ENCODE measurements around the gene CLCN1. TPM values are rescaled to one million over a fixed set of nuclear protein-coding genes. Genes with fewer than 3 reads are reported as not detected.

Gene CLCN1
- total RNA-seq, 1 donor from 2014 or later: not detected

- H3K36me3 Mint-ChIP-seq (ENCODE audit: low read depth): no peaks in the 10 kb centered on the region
- peak overlapping the region; percentile 70 for H3K4me3 Mint-ChIP-seq
- no peak overlapping the region for H3K27ac Mint-ChIP-seq (ENCODE audit: unreplicated experiment)
- H3K9me3 Mint-ChIP-seq: no peaks in the 10 kb centered on the region
- peaks cover 21% of the 10 kb centered on the region for H3K27me3 Mint-ChIP-seq (ENCODE audit: low read depth)
- TF ChIP-seq CTCF (conservative IDR thresholded peaks at IDR 0.05): peak; percentile 67
- H3K4me1 Mint-ChIP-seq: peaks cover 15% of the 10 kb centered on the region
- DNase-seq (ENCODE audit: low read depth, low spot score): peak; percentile 45
These were observed 29.6 kb downstream of the CLCN1 start for GRCh38 chr7:143345428-143345900.

- peaks cover 21% of the 10 kb centered on the region for H3K27me3 Mint-ChIP-seq (ENCODE audit: low read depth)
- TF ChIP-seq CTCF (conservative IDR thresholded peaks at IDR 0.05): no peak
- H3K36me3 Mint-ChIP-seq (ENCODE audit: low read depth): no peaks in the 10 kb centered on the region
- H3K27ac Mint-ChIP-seq (ENCODE audit: unreplicated experiment): no peak overlapping the region
- H3K4me1 Mint-ChIP-seq: peaks cover 15% of the 10 kb centered on the region
- H3K9me3 Mint-ChIP-seq: no peaks in the 10 kb centered on the region
- H3K4me3 Mint-ChIP-seq: no peak overlapping the region
- no peak for DNase-seq (ENCODE audit: low read depth, low spot score)
These were observed 30.1 kb downstream of the CLCN1 start for GRCh38 chr7:143346018-143346417.

- Mint-ChIP-seq H3K4me3 (no peak overlapping the region), H3K4me1 (peaks cover 34% of the 10 kb centered on the region), H3K36me3 (ENCODE audit: low read depth) (no peaks in the 10 kb centered on the region), H3K27me3 (ENCODE audit: low read depth) (peaks cover 28% of the 10 kb centered on the region), H3K27ac (ENCODE audit: unreplicated experiment) (no peak overlapping the region), H3K9me3 (no peaks in the 10 kb centered on the region)
- TF ChIP-seq CTCF (conservative IDR thresholded peaks at IDR 0.05): no peak
- DNase-seq (ENCODE audit: low read depth, low spot score): no peak
These were observed 32.0 kb downstream of the CLCN1 start for GRCh38 chr7:143347950-143348349.

GRCh38 chr7:143351060-143351459 is 35.1 kb downstream of the CLCN1 start:
- peaks cover 2% of the 10 kb centered on the region for H3K36me3 Mint-ChIP-seq (ENCODE audit: low read depth)
- TF ChIP-seq CTCF (conservative IDR thresholded peaks at IDR 0.05): no peak
- H3K27me3 Mint-ChIP-seq (ENCODE audit: low read depth): peaks cover 17% of the 10 kb centered on the region
- H3K4me3 Mint-ChIP-seq: no peak overlapping the region
- H3K27ac Mint-ChIP-seq (ENCODE audit: unreplicated experiment): no peak overlapping the region
- H3K9me3 Mint-ChIP-seq: no peaks in the 10 kb centered on the region
- H3K4me1 Mint-ChIP-seq: peaks cover 33% of the 10 kb centered on the region
- DNase-seq (ENCODE audit: low read depth, low spot score): no peak

- Mint-ChIP-seq H3K4me3 (no peak overlapping the region), H3K27me3 (ENCODE audit: low read depth) (peaks cover 13% of the 10 kb centered on the region), H3K4me1 (peaks cover 33% of the 10 kb centered on the region), H3K9me3 (no peaks in the 10 kb centered on the region), H3K27ac (ENCODE audit: unreplicated experiment) (no peak overlapping the region), H3K36me3 (ENCODE audit: low read depth) (peaks cover 2% of the 10 kb centered on the region)
- no peak for DNase-seq (ENCODE audit: low read depth, low spot score)
- no peak for TF ChIP-seq CTCF (conservative IDR thresholded peaks at IDR 0.05)
These were observed 35.7 kb downstream of the CLCN1 start for GRCh38 chr7:143351574-143351973.
